Hippocampal formation (tissue), 2 donors: ENCODE results near the gene F2R.
"Not testable (repeated sequence)": the region's sequence is repeated elsewhere in the genome, so short reads cannot be mapped to it uniquely, and the experiment has no call there.

ENCODE experiments used
- DNase-seq, 2 donors: peaks; one replicate each; lab custom pipeline; 2025; lab: John Stamatoyannopoulos, UW

The F2R gene

DNA sequence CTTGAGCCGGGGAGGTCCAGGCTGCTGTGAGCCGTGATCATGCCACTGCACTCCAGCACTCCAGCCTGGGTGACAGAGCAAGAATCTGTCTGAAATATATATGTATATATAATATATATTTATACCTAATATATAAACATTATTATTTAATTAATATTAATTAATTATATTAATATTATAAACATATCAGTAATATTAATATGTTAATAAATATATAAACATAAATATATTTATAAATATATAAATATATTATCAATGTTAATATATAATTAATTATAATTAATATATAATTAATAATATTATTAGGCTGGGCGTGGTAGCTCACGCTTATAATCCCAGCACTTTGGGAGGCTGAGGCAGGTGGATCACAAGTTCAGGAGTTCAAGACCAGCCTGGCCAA lies 41.1 kb downstream of the F2R start:
- no peak for DNase-seq

DNA sequence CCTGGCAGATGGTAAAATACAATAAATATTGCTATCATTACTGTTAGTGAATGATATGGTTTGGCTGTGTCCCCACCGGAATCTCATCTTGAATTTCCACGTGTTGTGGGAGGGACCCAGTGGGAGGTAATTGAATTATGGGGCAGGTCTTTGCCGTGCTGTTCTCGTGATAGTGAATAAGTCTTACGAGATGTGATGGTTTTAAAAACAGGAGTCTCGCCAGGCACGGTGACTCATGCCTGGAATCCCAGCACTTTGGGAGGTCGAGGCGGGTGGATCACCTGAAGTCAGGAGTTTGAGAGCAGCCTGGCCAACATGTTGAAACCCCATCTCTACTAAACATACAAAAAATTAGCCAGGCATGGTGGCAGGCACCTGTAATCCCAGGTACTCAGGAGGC lies 45.2 kb downstream of the F2R start:
- DNase-seq = not testable (repeated sequence)

DNA sequence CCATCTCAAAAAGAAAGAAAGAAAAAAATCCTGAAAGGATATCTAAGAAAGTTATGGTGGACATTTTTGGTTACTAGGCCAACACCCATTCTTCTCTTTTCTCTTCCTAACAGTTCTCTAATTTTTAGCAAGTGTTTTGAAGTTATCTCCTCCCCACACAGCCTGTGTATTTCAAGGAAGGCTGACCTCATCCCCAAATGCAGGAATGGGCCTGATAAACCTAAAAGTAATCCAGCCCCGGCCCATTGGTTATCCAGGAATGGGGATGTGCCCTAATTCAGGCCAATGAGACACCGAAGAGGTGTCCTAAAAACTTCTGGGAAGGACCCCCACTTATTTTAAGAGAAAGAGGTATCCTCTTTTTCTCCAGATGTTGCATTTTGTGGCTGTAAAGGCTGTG lies 46.6 kb downstream of the F2R start:
- no peak for DNase-seq

DNA sequence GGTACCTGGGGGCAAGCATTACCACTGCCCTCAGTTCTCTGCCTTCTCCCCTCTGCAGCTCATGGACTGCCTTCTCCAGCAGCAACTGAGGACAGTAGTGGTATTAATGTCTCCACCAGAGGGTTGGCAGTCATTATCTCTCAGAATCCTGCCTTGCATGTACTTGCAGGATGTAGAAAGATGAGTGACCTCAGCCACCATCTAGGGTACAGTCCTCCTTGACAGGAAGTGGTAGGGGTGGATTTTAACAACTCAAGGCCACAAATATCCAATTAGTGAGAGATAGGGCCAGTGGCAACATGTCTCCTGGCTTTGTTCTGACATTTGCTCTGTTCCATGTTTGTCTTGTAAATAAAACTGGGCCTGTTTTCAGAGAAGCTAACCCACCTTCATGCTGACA lies 47.2 kb downstream of the F2R start:
- DNase-seq = no peak

DNA sequence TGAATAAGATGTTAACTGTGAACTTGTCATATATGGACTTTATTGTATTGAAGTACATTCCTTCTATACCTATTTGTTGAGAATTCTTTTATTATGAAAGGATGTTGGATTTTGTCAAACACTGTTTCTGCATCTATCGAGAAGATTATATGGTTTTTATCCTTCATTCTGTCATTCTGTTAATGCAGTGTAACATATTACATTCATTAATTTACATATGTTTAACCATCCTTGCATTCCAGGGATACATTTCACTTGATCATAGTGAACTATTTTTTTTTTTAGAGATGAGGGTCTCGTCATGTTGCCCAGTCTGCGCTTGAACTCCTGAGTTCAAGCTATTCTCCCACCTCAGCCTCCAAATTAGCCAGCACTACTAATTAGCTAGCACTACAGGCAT lies 48.4 kb downstream of the F2R start:
- DNase-seq = no peak

DNA sequence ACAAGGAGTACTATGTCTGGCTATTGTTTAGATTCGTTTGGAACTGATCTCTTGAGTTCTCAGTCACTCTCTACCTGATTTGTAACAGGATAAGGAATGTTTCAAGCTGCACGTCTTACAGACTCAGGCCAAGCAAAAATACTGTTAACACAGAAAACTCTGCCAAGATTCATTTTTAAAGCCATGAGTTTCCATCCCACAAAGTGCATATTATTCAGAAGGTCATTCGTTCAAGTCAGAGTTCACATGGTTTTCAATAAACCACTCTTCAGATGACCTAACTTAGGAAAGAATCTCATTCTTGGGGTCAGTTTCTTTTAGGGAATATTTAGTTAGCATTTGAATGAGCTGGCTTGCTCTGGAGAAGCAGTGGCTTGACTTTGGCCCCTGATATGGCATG lies 49.3 kb downstream of the F2R start:
- DNase-seq = no peak

DNA sequence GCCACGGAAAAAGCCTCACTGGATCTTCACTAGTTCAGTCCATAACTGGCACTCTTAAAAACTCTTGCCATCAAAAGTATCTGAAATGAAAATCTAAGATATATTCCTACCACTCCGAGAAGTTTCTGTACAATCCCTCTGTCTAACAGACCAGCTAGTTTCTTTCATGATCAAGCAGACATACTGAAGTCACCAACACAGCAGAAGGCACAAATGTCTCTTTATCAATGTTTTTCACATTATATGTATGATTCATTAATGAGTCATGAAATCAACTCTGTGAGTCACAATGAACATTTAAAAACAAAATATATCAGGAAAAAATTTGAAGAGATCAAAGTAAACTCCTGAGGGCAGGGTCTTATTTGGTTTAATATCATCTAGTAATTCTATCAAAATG lies 50.8 kb downstream of the F2R start:
- DNase-seq = no peak

DNA sequence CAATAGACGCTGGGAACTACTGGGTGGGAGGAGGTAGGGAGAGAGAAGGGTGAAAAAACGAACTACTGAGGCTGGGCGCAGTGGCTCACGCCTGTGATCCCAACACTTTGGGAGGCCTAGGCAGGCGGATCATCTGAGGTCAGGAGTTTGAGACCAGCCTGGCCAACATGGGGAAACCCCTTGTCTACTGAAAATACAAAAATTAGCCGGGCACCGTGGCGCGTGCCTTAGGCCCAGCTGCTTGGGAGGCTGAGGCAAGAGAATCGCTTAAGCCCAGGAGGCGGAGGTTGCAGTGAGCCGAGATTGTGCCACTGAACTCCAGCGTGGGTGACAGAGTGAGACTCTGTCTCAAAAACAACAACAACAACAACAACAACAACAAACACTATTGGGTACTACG lies 55.1 kb downstream of the F2R start:
- DNase-seq = not testable (repeated sequence)

DNA sequence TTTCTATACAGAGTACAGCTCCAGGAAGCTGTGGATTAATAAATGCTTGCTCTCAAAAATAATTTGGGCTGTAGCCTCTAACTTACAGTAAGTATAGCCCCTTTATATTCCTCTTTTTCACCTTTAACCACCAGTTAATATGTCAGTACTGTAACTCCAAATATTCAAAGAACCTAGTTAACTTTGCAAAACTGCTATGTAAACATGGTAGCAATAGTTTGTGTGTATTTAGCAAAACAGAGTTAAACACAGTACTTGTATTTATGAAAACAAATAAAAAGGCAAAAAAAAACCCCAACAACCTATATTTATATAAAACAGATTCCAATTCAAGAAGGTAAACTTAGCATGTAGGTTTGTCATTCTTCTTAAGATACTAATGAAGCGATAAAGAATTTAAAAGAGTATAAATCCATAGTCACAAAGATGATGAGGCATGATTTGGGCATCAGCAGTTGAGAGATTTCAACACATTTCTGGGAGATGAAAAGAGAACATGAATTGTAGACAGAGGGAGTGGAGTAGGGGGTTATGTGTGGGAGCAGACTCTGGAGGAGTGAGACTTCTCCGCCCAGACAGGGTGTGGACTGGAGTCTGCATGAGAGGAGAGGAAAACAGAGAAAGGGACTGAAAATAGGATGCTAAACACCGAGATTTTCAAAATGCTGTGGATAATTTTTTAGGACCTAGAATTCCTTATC lies 55.9 kb downstream of the F2R start:
- no peak for DNase-seq

DNA sequence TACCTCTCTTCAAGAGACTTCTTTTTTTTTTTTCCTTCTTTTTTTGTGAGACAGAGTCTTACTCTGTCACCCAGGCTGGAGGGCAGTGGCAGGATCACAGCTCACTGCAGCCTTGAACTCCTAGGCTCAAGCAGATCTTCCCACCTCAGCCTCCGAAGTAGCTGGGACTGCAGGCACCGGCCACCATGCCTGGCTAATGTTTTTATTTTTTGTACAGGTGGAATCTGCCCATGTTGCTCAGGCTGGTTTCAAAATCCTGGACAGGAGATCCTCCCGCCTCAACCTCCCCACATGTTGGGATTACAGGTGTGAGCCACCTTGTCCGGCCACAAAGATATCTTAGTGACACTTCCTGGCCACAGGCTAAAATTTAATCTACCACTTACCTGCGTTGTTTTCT lies 60.0 kb downstream of the F2R start:
- no peak for DNase-seq

DNA sequence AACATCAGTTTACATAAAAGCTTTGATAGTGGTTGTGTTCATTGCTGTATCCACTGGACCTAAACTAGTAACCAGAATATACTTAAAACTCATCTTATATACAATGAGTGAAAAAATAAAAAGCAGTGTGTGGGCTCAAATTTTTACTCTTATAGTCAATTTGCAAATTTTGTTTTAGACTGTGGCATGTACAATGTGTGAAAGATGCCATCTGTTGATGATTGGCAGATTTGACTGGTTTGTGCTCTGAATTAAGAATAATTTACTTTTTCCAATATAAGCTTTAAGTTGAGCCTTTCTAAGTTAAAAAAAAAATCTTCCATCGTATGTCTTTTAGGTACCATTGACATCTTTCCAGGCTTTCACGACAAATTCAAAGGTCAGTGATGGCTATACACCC lies 60.5 kb downstream of the F2R start:
- no peak for DNase-seq

DNA sequence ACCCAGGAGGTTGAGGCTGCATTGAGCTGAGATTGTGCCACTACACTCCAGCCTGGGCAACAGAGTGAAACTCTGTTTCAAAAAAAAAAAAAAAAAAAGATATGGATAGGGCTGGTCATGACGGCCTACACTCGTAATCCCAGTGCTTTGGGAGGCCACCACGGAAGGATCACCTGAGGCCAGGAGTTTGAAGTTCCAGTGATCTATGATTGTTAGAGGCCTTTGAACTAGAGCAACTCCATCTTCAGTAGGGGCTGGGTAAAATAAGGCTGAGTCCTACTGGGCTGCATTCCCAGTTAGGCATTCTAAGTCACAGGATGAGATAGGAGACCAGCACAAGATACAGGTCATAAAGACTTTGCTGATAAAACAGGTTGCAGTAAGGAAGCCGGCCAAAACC lies 64.7 kb downstream of the F2R start:
- DNase-seq = not testable (repeated sequence)

DNA sequence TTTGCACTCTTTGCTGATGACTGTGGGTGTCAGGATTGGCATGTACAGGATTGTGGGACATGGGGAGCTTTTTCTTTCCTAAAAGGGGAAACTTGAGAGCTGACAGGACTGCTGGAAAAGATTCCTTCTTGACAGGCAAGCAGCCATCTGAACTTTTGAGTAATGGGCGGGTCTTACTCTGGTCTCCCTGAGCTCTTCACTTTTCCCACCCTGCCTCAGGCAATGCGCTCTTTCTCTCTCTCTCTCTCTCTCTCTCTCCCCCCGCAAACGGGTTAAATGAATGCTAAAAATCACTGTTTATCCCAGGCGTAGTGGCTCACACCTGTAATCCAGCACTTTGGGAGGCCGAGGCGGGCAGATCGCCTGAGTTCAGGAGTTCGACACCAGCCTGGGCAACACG lies 65.8 kb downstream of the F2R start:
- DNase-seq = no peak

DNA sequence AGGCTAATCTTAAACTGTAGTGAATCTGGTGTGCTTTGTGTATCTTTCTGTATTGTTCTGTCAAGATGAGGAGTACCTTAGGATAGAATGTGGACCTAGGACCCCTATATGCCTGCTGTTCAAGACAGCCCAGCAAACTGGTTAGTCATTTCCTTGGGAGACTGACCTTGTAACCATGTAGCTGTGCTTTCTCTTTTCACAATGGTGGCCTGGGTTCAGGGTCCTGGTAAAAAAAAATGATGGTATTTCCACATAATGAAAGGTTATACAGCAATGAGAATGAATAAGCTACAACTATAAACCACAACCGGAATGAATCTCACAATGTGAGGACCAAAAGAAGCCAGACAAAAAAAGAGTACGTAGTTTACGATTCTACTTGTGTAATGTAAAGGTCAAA lies 66.5 kb downstream of the F2R start:
- DNase-seq = no peak
